ENCODE results near the gene NET1. TPM values are rescaled to one million over a fixed set of nuclear protein-coding genes. Genes with fewer than 3 reads are reported as not detected.
A peak's percentile ranks its signal among the peaks of the same experiment; 100 is the strongest.
"Not testable (repeated sequence)": the region's sequence is repeated elsewhere in the genome, so short reads cannot be mapped to it uniquely, and the experiment has no call there.

The NET1 gene
- total RNA-seq, 1 donor from 2014 or later = 95.9 TPM

- Histone ChIP-seq H3K27me3 (no peaks in the 10 kb centered on the region), H3K4me3 (no peak overlapping the region), H3K27ac (no peak overlapping the region), H3K4me1 (no peaks in the 10 kb centered on the region), H3K9me3 (no peaks in the 10 kb centered on the region), H3K36me3 (no peaks in the 10 kb centered on the region)
- DNase-seq (ENCODE audit: low spot score in 2 of 2) = no peak
- intact Hi-C loops (cut with DNase I) = no loop called here
- TF ChIP-seq CTCF (IDR thresholded peaks at IDR 0.05) = no peak
These were observed 42.8 kb upstream of the NET1 start for GRCh38 chr10:5369362-5370158.

GRCh38 chr10:5370493-5371352 is 41.6 kb upstream of the NET1 start:
- no peaks in the 10 kb centered on the region for H3K4me1 ChIP-seq
- H3K27me3 ChIP-seq = no peaks in the 10 kb centered on the region
- intact Hi-C loops (cut with DNase I) = no loop called here
- DNase-seq (ENCODE audit: low spot score in 2 of 2) = no peak
- H3K36me3 ChIP-seq = no peaks in the 10 kb centered on the region
- no peak for TF ChIP-seq CTCF (IDR thresholded peaks at IDR 0.05)
- no peak overlapping the region for H3K27ac ChIP-seq
- H3K9me3 ChIP-seq = no peaks in the 10 kb centered on the region
- H3K4me3 ChIP-seq = no peak overlapping the region

DNA sequence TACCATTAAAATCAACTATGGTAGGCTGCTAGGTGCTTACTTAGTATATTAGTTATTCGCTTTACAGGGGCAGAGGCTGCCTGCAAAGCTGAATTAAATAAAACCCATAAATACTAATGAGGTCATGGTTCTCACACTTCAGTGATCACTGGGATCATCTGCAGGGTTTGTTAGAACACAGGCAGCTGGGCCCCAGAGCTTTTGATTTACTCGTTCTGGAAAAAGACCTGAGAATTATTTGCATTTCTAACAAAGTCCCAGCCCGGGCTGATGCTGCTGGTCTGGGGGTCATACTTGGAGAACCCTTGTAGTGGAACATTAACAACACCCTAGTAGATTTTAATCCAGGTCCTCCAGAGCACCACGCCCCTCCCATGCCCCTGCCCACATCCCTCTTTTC is 39.0 kb upstream of the NET1 start:
- Histone ChIP-seq H3K4me3 (no peak overlapping the region), H3K9me3 (no peaks in the 10 kb centered on the region), H3K27ac (no peak overlapping the region), H3K27me3 (no peaks in the 10 kb centered on the region), H3K36me3 (no peaks in the 10 kb centered on the region), H3K4me1 (no peaks in the 10 kb centered on the region)
- no peak for DNase-seq (ENCODE audit: low spot score in 2 of 2)
- intact Hi-C loops (cut with DNase I) = no loop called here
- no peak for TF ChIP-seq CTCF (IDR thresholded peaks at IDR 0.05)

DNA sequence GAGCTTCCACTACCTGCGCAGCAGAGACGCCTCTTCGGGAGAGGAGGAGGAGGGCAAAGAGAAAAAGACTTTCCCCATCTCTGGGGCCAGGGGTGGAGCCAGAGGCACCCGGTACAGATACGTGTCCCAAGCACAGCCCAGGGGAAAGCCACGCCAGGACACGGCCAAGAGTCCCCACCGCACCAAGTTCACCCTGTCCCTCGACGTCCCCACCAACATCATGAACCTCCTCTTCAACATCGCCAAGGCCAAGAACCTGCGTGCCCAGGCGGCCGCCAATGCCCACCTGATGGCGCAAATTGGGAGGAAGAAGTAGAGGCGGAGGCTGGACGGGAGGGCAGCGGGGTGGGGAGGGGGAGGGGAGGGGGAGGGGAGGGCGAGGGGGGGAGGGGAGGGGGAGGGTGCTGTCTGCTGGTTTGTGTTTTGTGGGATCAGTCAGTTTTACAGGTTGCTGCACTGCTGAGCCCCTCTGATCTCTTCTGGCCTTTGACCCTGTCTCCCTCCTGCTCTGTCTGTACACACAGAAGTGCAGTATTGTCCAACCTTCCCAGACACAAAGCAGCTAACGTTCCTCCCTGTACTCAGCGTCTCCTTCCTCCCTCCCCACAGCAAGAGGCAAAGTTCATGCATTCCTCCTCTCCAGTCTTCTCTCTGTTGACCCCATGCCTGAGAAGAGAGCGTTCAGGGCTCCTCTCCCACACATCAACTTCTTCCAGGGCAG is 38.3 kb upstream of the NET1 start:
- no peak for DNase-seq (ENCODE audit: low spot score in 2 of 2)
- Histone ChIP-seq H3K4me3 (no peak overlapping the region), H3K4me1 (no peaks in the 10 kb centered on the region), H3K9me3 (no peaks in the 10 kb centered on the region), H3K27ac (no peak overlapping the region), H3K27me3 (no peaks in the 10 kb centered on the region), H3K36me3 (no peaks in the 10 kb centered on the region)
- intact Hi-C loops (cut with DNase I) = no loop called here
- no peak for TF ChIP-seq CTCF (IDR thresholded peaks at IDR 0.05)

DNA sequence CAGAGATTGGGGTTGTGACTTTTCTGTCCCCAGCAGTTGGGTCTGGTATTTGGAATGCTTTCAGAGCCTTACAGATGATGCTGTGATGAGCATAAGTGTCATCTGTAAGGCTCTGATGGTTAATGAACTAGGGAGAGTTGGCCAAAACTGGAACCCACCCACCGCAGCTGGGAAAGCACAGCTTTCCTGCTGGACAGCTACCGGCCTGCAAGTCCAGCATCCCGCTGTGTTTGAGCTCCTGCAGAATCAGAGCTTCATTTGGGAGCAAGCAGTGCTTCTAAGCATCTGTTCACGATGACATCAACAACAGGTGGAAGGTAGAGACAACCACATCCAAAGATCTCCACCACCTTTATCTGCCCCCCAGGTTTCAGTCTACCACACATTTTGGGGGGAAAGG is 35.9 kb upstream of the NET1 start:
- H3K4me1 ChIP-seq = no peaks in the 10 kb centered on the region
- no peaks in the 10 kb centered on the region for H3K27me3 ChIP-seq
- H3K4me3 ChIP-seq = no peak overlapping the region
- no peaks in the 10 kb centered on the region for H3K9me3 ChIP-seq
- TF ChIP-seq CTCF (IDR thresholded peaks at IDR 0.05) = no peak
- H3K36me3 ChIP-seq = no peaks in the 10 kb centered on the region
- H3K27ac ChIP-seq = no peak overlapping the region
- DNase-seq (ENCODE audit: low spot score in 2 of 2) = no peak
- intact Hi-C loops (cut with DNase I) = no loop called here

DNA sequence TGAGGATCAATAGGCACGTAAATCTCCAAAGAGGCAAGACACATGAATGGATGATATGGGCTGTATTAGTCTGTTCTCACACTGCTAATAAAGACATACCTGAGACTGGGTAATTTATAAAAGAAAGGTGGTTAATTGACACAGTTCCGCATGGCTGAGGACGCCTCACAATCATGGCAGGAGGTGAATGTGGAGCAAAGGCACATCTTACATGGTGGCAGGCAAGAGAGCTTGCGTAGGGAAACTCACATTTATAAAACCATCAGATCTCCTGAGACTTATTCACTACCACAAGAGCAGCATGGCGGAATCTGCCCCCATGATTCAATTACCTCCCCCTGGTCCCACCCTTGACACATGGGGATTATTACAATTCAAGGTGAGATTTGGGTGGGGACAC is 33.2 kb upstream of the NET1 start:
- peak in 1 of 2 donors; percentile 8 for DNase-seq (ENCODE audit: low spot score in 2 of 2)
- H3K4me1 ChIP-seq; H3K27ac ChIP-seq; H3K4me3 ChIP-seq; H3K36me3 ChIP-seq; H3K9me3 ChIP-seq; H3K27me3 ChIP-seq; intact Hi-C loops (cut with DNase I): not testable (repeated sequence)

GRCh38 chr10:5380395-5380794 is 32.0 kb upstream of the NET1 start:
- H3K4me1 ChIP-seq, H3K9me3 ChIP-seq, H3K27me3 ChIP-seq, H3K27ac ChIP-seq, H3K36me3 ChIP-seq, H3K4me3 ChIP-seq: not testable (repeated sequence)
- intact Hi-C loops (cut with DNase I) = loop anchor here (5.0 kb wide), 1 partner anchor 52 kb away; no protein-coding TSS in a partner anchor
- peak in 1 of 2 donors; percentile 31 for DNase-seq (ENCODE audit: low spot score in 2 of 2)
